Panc1 (cell line): ENCODE results near the gene DNASE1L3. TPM values are rescaled to one million over a fixed set of nuclear protein-coding genes. Genes with fewer than 3 reads are reported as not detected.

ENCODE experiments used
- ATAC-seq: fragments of 200-7000 bp; cut with Tn5 transposase; 2 replicates; pipeline ENCODE4 v1.9.1; 2020; ENCODE audit warnings: mild to moderate bottlenecking, moderate library complexity
- Bru-seq: library from RNA; stranded (reverse); fragments of 400-500 nt; gene quantifications from one replicate; lab custom pipeline; 2021; lab: Mats Ljungman, UMichigan
- BruChase-seq, 2 experiments: library from RNA; stranded (reverse); fragments of 400-500 nt; gene quantifications; one replicate each; lab custom pipeline; 2021; lab: Mats Ljungman, UMichigan
- BruUV-seq: library from RNA; stranded (reverse); fragments of 400-500 nt; replicated peaks from 2 replicates; lab custom pipeline; 2021; lab: Mats Ljungman, UMichigan
- CTCF ChIA-PET: fragments of 300-600 bp; sonication (Branson Sonifier 250); formaldehyde crosslinking; loops from one replicate; lab custom pipeline; 2022; ENCODE audit warnings: antibody characterized with exemption; lab: Charles Lee
- POLR2A ChIA-PET: fragments of 300-600 bp; sonication (Branson Sonifier 250); formaldehyde crosslinking; loops from one replicate; lab custom pipeline; 2022; ENCODE audit warnings: antibody characterized with exemption; lab: Charles Lee
- DNase-seq: peaks from one replicate; pipeline ENCODE4 v3.0.0-alpha.2; 2010; ENCODE audit warnings: low read depth, low spot score
- H3K27ac ChIP-seq: 2 replicates; pipeline ENCODE4 v1.5.1; 2011; ENCODE audit warnings: mild to moderate bottlenecking, low read length, inconsistent platforms
- H3K27me3 ChIP-seq: fragments of 200-500 bp; sonication (Bioruptor generic); 2 replicates; pipeline ENCODE4 v1.6.0; 2014; ENCODE audit warnings: low read length, inconsistent platforms; ENCODE audit not compliant: control insufficient read depth, insufficient read depth
- H3K36me3 ChIP-seq: fragments of 200-500 bp; sonication (Bioruptor generic); 2 replicates; pipeline ENCODE4 v1.5.1; 2014; ENCODE audit warnings: inconsistent platforms, mild to moderate bottlenecking, low read length, moderate library complexity; ENCODE audit not compliant: control insufficient read depth, insufficient read depth
- H3K4me1 ChIP-seq: 2 replicates; pipeline ENCODE4 v1.5.1; 2011; ENCODE audit warnings: inconsistent platforms, mild to moderate bottlenecking, low read length, moderate library complexity; ENCODE audit not compliant: control insufficient read depth, insufficient read depth
- H3K4me3 ChIP-seq, 2 experiments: 2 replicates each; pipeline ENCODE4 v1.5.1; 2011 to 2012; ENCODE audit warnings: low read depth in 2 of 2, low read length in 2 of 2, mild to moderate bottlenecking in 2 of 2, inconsistent platforms in 1 of 2, moderate library complexity in 1 of 2
- H3K9me3 ChIP-seq: fragments of 200-500 bp; sonication (Bioruptor generic); 2 replicates; pipeline ENCODE4 v1.5.1; 2014; ENCODE audit warnings: low read depth, mild to moderate bottlenecking, inconsistent platforms, low read length, moderate library complexity; ENCODE audit not compliant: control insufficient read depth, insufficient read depth
- CTCF ChIP-seq: fragments of 450-650 bp; IDR thresholded peaks from 2 replicates; pipeline ENCODE4 v1.5.1; 2017; ENCODE audit warnings: mild to moderate bottlenecking
- POLR2AphosphoS5 ChIP-seq: IDR thresholded peaks from 2 replicates; pipeline ENCODE4 v1.6.1; 2012; ENCODE audit warnings: mild to moderate bottlenecking, low read depth, low read length, moderate library complexity
- SIN3A ChIP-seq: IDR thresholded peaks from 2 replicates; pipeline ENCODE4 v1.6.1; 2012; ENCODE audit warnings: low read depth, mild to moderate bottlenecking, low read length, moderate library complexity, borderline replicate concordance; ENCODE audit not compliant: insufficient read depth
- TCF7L2 ChIP-seq: IDR thresholded peaks from 2 replicates; pipeline ENCODE4 v1.6.1; 2011; ENCODE audit warnings: mild to moderate bottlenecking, low read depth, low read length, inconsistent platforms
- in situ Hi-C: cut with HindIII; loops from 2 replicates; pipeline ENCODE4 v1.10.0; 2016; ENCODE audit warnings: low sequenced_read_pairs, low pct_unique_long_range_greater_than_20kb
- intact Hi-C: fragments of 100-400 bp; cut with micrococcal nuclease; formaldehyde crosslinking; loops from one replicate; pipeline ENCODE4 v1.10.0; 2022; ENCODE audit not compliant: unreplicated experiment
- long read RNA-seq: library from polyadenylated mRNA; unstranded; transcript quantifications from one replicate; pipeline ENCODE4 v2.0.0, GENCODE V29; 2021; ENCODE audit not compliant: unreplicated experiment
- polyA plus RNA-seq: library from polyadenylated mRNA; unstranded; fragments of >200 nt; gene quantifications from one replicate; pipeline ENCODE4 v1.2.1, GENCODE V29; 2012; ENCODE audit warnings: missing spikeins; ENCODE audit not compliant: insufficient read length
- total RNA-seq: library from RNA; stranded (reverse); gene quantifications from one replicate; pipeline ENCODE4 v1.2.1, GENCODE V29; 2021; ENCODE audit not compliant: unreplicated experiment
- TF ChIP-seq, protein P1 (sequence below), 2 experiments: IDR thresholded peaks; 2 replicates each; pipeline ENCODE4 v1.6.1; 2011 to 2012; ENCODE audit warnings: low read depth in 2 of 2, control low read depth in 1 of 2, low read length in 1 of 2, mild to moderate bottlenecking in 1 of 2, moderate library complexity in 1 of 2; ENCODE audit not compliant: insufficient read depth in 1 of 2

The DNASE1L3 gene, protein sequence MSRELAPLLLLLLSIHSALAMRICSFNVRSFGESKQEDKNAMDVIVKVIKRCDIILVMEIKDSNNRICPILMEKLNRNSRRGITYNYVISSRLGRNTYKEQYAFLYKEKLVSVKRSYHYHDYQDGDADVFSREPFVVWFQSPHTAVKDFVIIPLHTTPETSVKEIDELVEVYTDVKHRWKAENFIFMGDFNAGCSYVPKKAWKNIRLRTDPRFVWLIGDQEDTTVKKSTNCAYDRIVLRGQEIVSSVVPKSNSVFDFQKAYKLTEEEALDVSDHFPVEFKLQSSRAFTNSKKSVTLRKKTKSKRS
- total RNA-seq (not detected), Bru-seq, nascent RNA (percentile 9 among the genes with signal in this experiment), BruChase-seq, experiment 1, labeled RNA remaining after a 2-hour chase (percentile 4 among the genes with signal in this experiment), BruChase-seq, experiment 2, labeled RNA remaining after a 6-hour chase (percentile 14 among the genes with signal in this experiment)
- not detected for polyA plus RNA-seq
- long read RNA-seq: 0 reads

DNA sequence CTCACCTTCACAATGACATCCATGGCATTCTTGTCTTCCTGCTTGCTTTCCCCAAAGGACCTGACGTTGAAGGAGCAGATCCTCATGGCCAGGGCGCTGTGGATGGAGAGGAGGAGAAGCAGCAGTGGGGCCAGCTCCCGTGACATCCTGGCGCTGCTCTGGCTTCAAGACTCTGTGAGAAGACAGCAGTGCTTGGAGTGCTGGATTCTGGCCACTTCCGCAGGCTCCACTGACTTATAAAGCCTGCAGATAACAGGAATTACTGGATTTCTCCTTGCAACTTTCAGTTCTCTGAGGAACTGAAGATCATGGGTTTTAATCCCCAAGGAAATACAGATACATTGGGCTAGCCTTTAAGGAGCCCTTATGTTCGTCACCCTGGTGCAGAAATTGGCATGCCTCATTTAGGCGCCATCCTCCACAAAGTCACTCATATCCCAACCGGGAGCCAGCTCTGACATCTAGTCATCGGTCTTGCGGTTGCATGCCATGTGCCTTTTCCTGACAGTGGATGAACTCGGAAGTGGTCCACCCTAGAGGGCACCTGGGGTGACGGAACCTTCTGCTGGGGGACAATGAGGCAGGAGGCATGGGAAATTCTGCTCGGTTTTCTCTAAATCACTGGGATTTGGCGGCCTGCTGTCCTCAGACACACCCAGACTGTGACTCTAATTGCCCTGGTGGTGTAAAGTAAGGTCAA is at the start of gene DNASE1L3:
DNASE1L3 (minus strand) TSS at position 212 of the 700 bp plus-strand sequence; CDS start at position 146, 66 bp downstream.
- H3K4me1 ChIP-seq: no peaks in the 10 kb centered on the region
- POLR2A ChIA-PET: no interaction called here
- no peak for ATAC-seq
- no peak for DNase-seq
- intact Hi-C loops (no loop called here), in situ Hi-C loops (no loop called here)
- H3K27ac ChIP-seq: no peak within 1 kb of the TSS
- no TSS peak for BruUV-seq
- CTCF ChIA-PET: interaction anchor here (0.7 kb wide), 1 partner anchor 24 kb away, joined by 4 read pairs; no protein-coding TSS in a partner anchor
- no peak within 1 kb of the TSS for H3K4me3 ChIP-seq
- TF ChIP-seq POLR2AphosphoS5: no peak
- TF ChIP-seq, protein P1, sequence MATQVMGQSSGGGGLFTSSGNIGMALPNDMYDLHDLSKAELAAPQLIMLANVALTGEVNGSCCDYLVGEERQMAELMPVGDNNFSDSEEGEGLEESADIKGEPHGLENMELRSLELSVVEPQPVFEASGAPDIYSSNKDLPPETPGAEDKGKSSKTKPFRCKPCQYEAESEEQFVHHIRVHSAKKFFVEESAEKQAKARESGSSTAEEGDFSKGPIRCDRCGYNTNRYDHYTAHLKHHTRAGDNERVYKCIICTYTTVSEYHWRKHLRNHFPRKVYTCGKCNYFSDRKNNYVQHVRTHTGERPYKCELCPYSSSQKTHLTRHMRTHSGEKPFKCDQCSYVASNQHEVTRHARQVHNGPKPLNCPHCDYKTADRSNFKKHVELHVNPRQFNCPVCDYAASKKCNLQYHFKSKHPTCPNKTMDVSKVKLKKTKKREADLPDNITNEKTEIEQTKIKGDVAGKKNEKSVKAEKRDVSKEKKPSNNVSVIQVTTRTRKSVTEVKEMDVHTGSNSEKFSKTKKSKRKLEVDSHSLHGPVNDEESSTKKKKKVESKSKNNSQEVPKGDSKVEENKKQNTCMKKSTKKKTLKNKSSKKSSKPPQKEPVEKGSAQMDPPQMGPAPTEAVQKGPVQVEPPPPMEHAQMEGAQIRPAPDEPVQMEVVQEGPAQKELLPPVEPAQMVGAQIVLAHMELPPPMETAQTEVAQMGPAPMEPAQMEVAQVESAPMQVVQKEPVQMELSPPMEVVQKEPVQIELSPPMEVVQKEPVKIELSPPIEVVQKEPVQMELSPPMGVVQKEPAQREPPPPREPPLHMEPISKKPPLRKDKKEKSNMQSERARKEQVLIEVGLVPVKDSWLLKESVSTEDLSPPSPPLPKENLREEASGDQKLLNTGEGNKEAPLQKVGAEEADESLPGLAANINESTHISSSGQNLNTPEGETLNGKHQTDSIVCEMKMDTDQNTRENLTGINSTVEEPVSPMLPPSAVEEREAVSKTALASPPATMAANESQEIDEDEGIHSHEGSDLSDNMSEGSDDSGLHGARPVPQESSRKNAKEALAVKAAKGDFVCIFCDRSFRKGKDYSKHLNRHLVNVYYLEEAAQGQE (IDR thresholded peaks at IDR 0.05; ENCODE audit: insufficient read depth in 1 of 2, low read depth in 2 of 2, low read length in 1 of 2): no peak
- no peaks in the 10 kb centered on the region for H3K27me3 ChIP-seq
- no peaks in the 10 kb centered on the region for H3K36me3 ChIP-seq
- no peaks in the 10 kb centered on the region for H3K9me3 ChIP-seq

GRCh38 chr3:58260261-58260731 is 49.5 kb upstream of the DNASE1L3 start:
- Histone ChIP-seq H3K36me3 (no peaks in the 10 kb centered on the region; the same call in 1 of the 2 replicates), H3K27ac (no peak overlapping the region), H3K9me3 (no peaks in the 10 kb centered on the region), H3K4me3 (no peak overlapping the region), H3K27me3 (no peaks in the 10 kb centered on the region), H3K4me1 (no peaks in the 10 kb centered on the region)
- peak; percentile 51 for DNase-seq
- peak; percentile 70 for ATAC-seq
- in situ Hi-C loops: no loop called here
- intact Hi-C loops: no loop called here
- CTCF ChIA-PET: no interaction called here
- no peak for TF ChIP-seq CTCF
- no peak for TF ChIP-seq SIN3A
- no peak for TF ChIP-seq TCF7L2
- TF ChIP-seq, protein P1 (IDR thresholded peaks at IDR 0.05; ENCODE audit: insufficient read depth in 1 of 2, low read depth in 2 of 2, low read length in 1 of 2): no peak
- TF ChIP-seq POLR2AphosphoS5: no peak
- POLR2A ChIA-PET: no interaction called here
- no TSS peak for BruUV-seq
